ENCODE measurements around the gene VWA8. TPM values are rescaled to one million over a fixed set of nuclear protein-coding genes. Genes with fewer than 3 reads are reported as not detected.

Gene VWA8
- total and polyA plus RNA-seq, 2 of the 8 experiments (the other 6 are each of a cell fraction or from before 2014, with no cell fraction given) = 5.9 to 19.6 TPM

GRCh38 chr13:41682001-41682400, 278.9 kb downstream of the VWA8 start:
- Histone ChIP-seq H3K4me1 (replicated peaks in 1 of 4; ENCODE audit: control insufficient read depth in 3 of 4, insufficient read depth in 4 of 4, low read length in 3 of 4) (peaks cover 0 to 6% (median 5%) of the 10 kb centered on the region in 4 experiments; a peak in 2 of 7 replicates), H3K27me3 (replicated peaks in 1 of 4; ENCODE audit: control insufficient read depth in 3 of 4, extremely low read depth in 1 of 4, insufficient read depth in 3 of 4, low read length in 3 of 4) (no peaks in the 10 kb centered on the region), H3K9ac (replicated peaks in 1 of 4; ENCODE audit: extremely low read depth in 1 of 4, low read depth in 3 of 4, low read length in 3 of 4) (no peak overlapping the region), H4K91ac (replicated peaks; ENCODE audit: insufficient read length, low read length) (no peak overlapping the region), H3K79me2 (ENCODE audit: control insufficient read depth in 1 of 2, insufficient read depth in 2 of 2, low read length in 2 of 2) (no peaks in the 10 kb centered on the region), H3K79me1 (ENCODE audit: low read depth, low read length) (no peaks in the 10 kb centered on the region), H2AK5ac (ENCODE audit: low read depth, low read length) (no peak overlapping the region), H3K4ac (replicated peaks; ENCODE audit: insufficient read length, low read depth, low read length) (no peak overlapping the region), H3K14ac (ENCODE audit: insufficient read length) (no peak overlapping the region), H3K18ac (ENCODE audit: extremely low read depth, low read length) (no peak overlapping the region), H2BK120ac (replicated peaks; ENCODE audit: low read depth, low read length) (no peak overlapping the region), H4K8ac (ENCODE audit: extremely low read depth, insufficient read depth, low read length) (no peak overlapping the region), H3K36me3 (ENCODE audit: control insufficient read depth in 2 of 4, insufficient read depth in 4 of 4, low read length in 3 of 4) (peaks cover 0 to 5% (median 2%) of the 10 kb centered on the region in 4 experiments; a peak in 3 of 8 replicates), H3K27ac (ENCODE audit: low read depth, low read length) (no peak overlapping the region), H4K5ac (ENCODE audit: insufficient read length, low read depth, low read length) (no peak overlapping the region), H4K20me1 (replicated peaks in 1 of 2; ENCODE audit: control insufficient read depth in 1 of 2, insufficient read depth in 2 of 2, low read length in 2 of 2) (no peaks in the 10 kb centered on the region), H3K4me3 (ENCODE audit: extremely low read depth in 1 of 4, insufficient read depth in 2 of 4, low read depth in 3 of 4, low read length in 4 of 4) (no peak overlapping the region), H2BK5ac (ENCODE audit: low read depth, low read length) (no peak overlapping the region), H2AFZ (ENCODE audit: low read length) (no peak overlapping the region), H2BK12ac (ENCODE audit: low read depth, low read length) (no peak overlapping the region), H3K4me2 (ENCODE audit: insufficient read depth in 1 of 2, low read depth in 2 of 2, low read length in 2 of 2) (no peak overlapping the region), H2BK15ac (ENCODE audit: low read length) (no peak overlapping the region), H3K9me3 (ENCODE audit: insufficient read depth in 2 of 2, low read depth in 1 of 2, low read length in 1 of 2) (no peaks in the 10 kb centered on the region), H2BK20ac (ENCODE audit: low read length) (no peak overlapping the region), H3K56ac (replicated peaks; ENCODE audit: insufficient read length, low read depth, low read length) (no peak overlapping the region), H3K23ac (ENCODE audit: insufficient read length) (no peak overlapping the region), H3K23me2 (ENCODE audit: low read depth, low read length) (no peaks in the 10 kb centered on the region)
- CTCF ChIA-PET (ENCODE audit: partially characterized antibody) = no interaction called here
- WGBS, 2 experiments (ENCODE audit: extremely low coverage in 1 of 2, insufficient coverage in 1 of 2, insufficient read length in 1 of 2, insufficient replicate concordance in 2 of 2, low coverage in 1 of 2, low lambda C conversion rate in 2 of 2, missing lambda C conversion rate in 1 of 2) = 92% methylated on average over 2 of the region's 2 CpGs; no CpG with 5 or more reads in 1 of the 2 experiments
- DNase-seq (ENCODE audit: low read depth in 1 of 2, low spot score in 2 of 2) = no peak
- FAIRE-seq = no peak
- POLR2A ChIA-PET (ENCODE audit: partially characterized antibody) = no interaction called here
- TF ChIP-seq GTF2F1 (IDR thresholded peaks at IDR 0.05; ENCODE audit: borderline replicate concordance, low read depth, low read length) (no peak), CHD1 (IDR thresholded peaks at IDR 0.05; ENCODE audit: low read depth, low read length) (no peak), POU5F1 (IDR thresholded peaks at IDR 0.05; ENCODE audit: low read depth, low read length) (no peak), HDAC6 (IDR thresholded peaks at IDR 0.05; ENCODE audit: low read depth, low read length) (no peak), BCL11A (IDR thresholded peaks at IDR 0.05; ENCODE audit: low read depth in 2 of 2, low read length in 2 of 2) (no peak), CBX5 (IDR thresholded peaks at IDR 0.05; ENCODE audit: low read depth, low read length) (no peak), RNF2 (IDR thresholded peaks at IDR 0.05; ENCODE audit: borderline replicate concordance, low read depth, low read length, missing control alignments, poor library complexity, severe bottlenecking) (no peak), TEAD4 (IDR thresholded peaks at IDR 0.05; ENCODE audit: low read depth, low read length) (no peak), EZH2 (IDR thresholded peaks at IDR 0.05; ENCODE audit: low read depth, low read length, severe bottlenecking) (no peak), EP300 (IDR thresholded peaks at IDR 0.05; ENCODE audit: borderline replicate concordance in 1 of 2, low read depth in 2 of 2, low read length in 2 of 2) (no peak), TAF1 (IDR thresholded peaks at IDR 0.05; ENCODE audit: low read depth, low read length) (no peak), YY1 (IDR thresholded peaks at IDR 0.05; ENCODE audit: low read depth, low read length) (no peak), CREB1 (IDR thresholded peaks at IDR 0.05) (no peak), SIX5 (IDR thresholded peaks at IDR 0.05; ENCODE audit: low read depth, low read length) (no peak), POLR2A (IDR thresholded peaks at IDR 0.05; ENCODE audit: control extremely low read depth in 1 of 2, low read depth in 2 of 2, low read length in 2 of 2) (no peak), RBBP5 (IDR thresholded peaks at IDR 0.05; ENCODE audit: borderline replicate concordance, low read depth, low read length) (no peak)
